ENCODE data around the gene THOC6. TPM values are rescaled to one million over a fixed set of nuclear protein-coding genes. Genes with fewer than 3 reads are reported as not detected.

The THOC6 gene
- total and polyA plus RNA-seq, 3 experiments from 2014 or later = 46.2 to 59.4 (median 56.8) TPM

- Mint-ChIP-seq H3K4me3 (peak within 1 kb of the TSS; percentile 69 to 90 (median 81)), H3K36me3 (no peaks in the 10 kb centered on the region), H3K27ac (peak within 1 kb of the TSS in 7 of 8 donors; percentile 25 to 87 (median 63)), H3K4me1 (peaks cover 4 to 18% (median 12%) of the 10 kb centered on the region in 3 donors), H3K9me3 (no peaks in the 10 kb centered on the region), H3K27me3 (peaks cover 2 to 5% of the 10 kb centered on the region in 2 donors)
- ChIA-PET POLR2A (interaction anchor here (0.6 to 2.1 kb wide), 7 partner anchors 20 to 1278 kb away, joined by 3 to 6 read pairs (median 4); partner anchors contain the start of genes FLYWCH1 and FLYWCH2), CTCF (interaction anchor here (0.7 to 1.5 kb wide), 8 partner anchors 10 to 149 kb away, joined by 3 to 5 read pairs (median 4); partner anchors contain the start of gene PAQR4)
- peak within 1 kb of the TSS; percentile 81 for H3K27ac ChIP-seq (ENCODE audit: low read depth, low read length)
- H3K4me3 ChIP-seq (ENCODE audit: low read length) = peak within 1 kb of the TSS; percentile 82
- H3K4me1 ChIP-seq (ENCODE audit: insufficient read depth, low read length) = peaks cover 8% of the 10 kb centered on the region
- H3K27me3 ChIP-seq (ENCODE audit: insufficient read depth, low read length, poor library complexity, severe bottlenecking) = no peaks in the 10 kb centered on the region
- peak; percentile 92 to 95 (median 95) for DNase-seq
- no peaks in the 10 kb centered on the region for H3K36me3 ChIP-seq (ENCODE audit: insufficient read depth, low read length)
- H3K9me3 ChIP-seq (ENCODE audit: low read length) = no peaks in the 10 kb centered on the region
Measured at GRCh38 chr16:2980227-2981176, 43.3 kb upstream of the THOC6 start, which contains the start of gene PKMYT1. TSS of gene PKMYT1 (minus strand) at chr16:2980446. CDS start at chr16:2979657, 789 bp downstream.

GRCh38 chr16:2981177-2981898 lies 42.5 kb upstream of the THOC6 start:
- H3K4me1 Mint-ChIP-seq = peaks cover 4 to 18% (median 12%) of the 10 kb centered on the region in 3 donors
- H3K36me3 ChIP-seq (ENCODE audit: insufficient read depth, low read length) = no peaks in the 10 kb centered on the region
- peak overlapping the region in 7 of 8 donors; percentile 10 to 96 (median 84) for H3K27ac Mint-ChIP-seq
- CTCF ChIA-PET = interaction anchor here (0.7 to 1.5 kb wide), 8 partner anchors 11 to 148 kb away, joined by 3 to 5 read pairs (median 4); partner anchors contain the start of gene PAQR4
- H3K9me3 Mint-ChIP-seq = no peaks in the 10 kb centered on the region
- H3K4me3 ChIP-seq (ENCODE audit: low read length) = peak overlapping the region; percentile 82
- peak overlapping the region; percentile 81 for H3K27ac ChIP-seq (ENCODE audit: low read depth, low read length)
- H3K9me3 ChIP-seq (ENCODE audit: low read length) = no peaks in the 10 kb centered on the region
- H3K27me3 ChIP-seq (ENCODE audit: insufficient read depth, low read length, poor library complexity, severe bottlenecking) = no peaks in the 10 kb centered on the region
- peaks cover 8% of the 10 kb centered on the region for H3K4me1 ChIP-seq (ENCODE audit: insufficient read depth, low read length)
- POLR2A ChIA-PET = interaction anchor here (0.6 to 2.1 kb wide), 3 partner anchors 19 to 100 kb away, joined by 3 to 5 read pairs (median 3); partner anchors contain the start of gene FLYWCH1
- peak overlapping the region; percentile 61 to 90 (median 81) for H3K4me3 Mint-ChIP-seq
- no peaks in the 10 kb centered on the region for H3K36me3 Mint-ChIP-seq
- no peak for DNase-seq
- peaks cover 2 to 5% of the 10 kb centered on the region in 2 donors for H3K27me3 Mint-ChIP-seq

GRCh38 chr16:2981899-2982250 lies 42.0 kb upstream of the THOC6 start:
- Mint-ChIP-seq H3K27me3 (peaks cover 3 to 4% of the 10 kb centered on the region in 2 donors), H3K4me1 (peaks cover 4 to 18% (median 12%) of the 10 kb centered on the region in 3 donors), H3K27ac (peak overlapping the region in 6 of 8 donors; percentile 10 to 96 (median 80)), H3K36me3 (no peaks in the 10 kb centered on the region), H3K9me3 (no peaks in the 10 kb centered on the region), H3K4me3 (peak overlapping the region; percentile 61 to 84 (median 77))
- Histone ChIP-seq H3K4me1 (ENCODE audit: insufficient read depth, low read length) (peaks cover 8% of the 10 kb centered on the region), H3K36me3 (ENCODE audit: insufficient read depth, low read length) (no peaks in the 10 kb centered on the region), H3K27me3 (ENCODE audit: insufficient read depth, low read length, poor library complexity, severe bottlenecking) (no peaks in the 10 kb centered on the region), H3K27ac (ENCODE audit: low read depth, low read length) (peak overlapping the region; percentile 81), H3K9me3 (ENCODE audit: low read length) (no peaks in the 10 kb centered on the region), H3K4me3 (ENCODE audit: low read length) (no peak overlapping the region)
- POLR2A ChIA-PET = interaction anchor here (2.1 kb wide), 1 partner anchor 70 kb away, joined by 5 read pairs; the partner anchor contains the start of gene FLYWCH1
- DNase-seq = no peak
- CTCF ChIA-PET = interaction anchor here (0.9 to 1.5 kb wide), 3 partner anchors 13 to 26 kb away, joined by 3 to 5 read pairs (median 4); partner anchors contain the start of gene PAQR4

GRCh38 chr16:2982402-2982801 lies 41.4 kb upstream of the THOC6 start:
- H3K36me3 Mint-ChIP-seq = no peaks in the 10 kb centered on the region
- DNase-seq = no peak
- peaks cover 0 to 3% of the 10 kb centered on the region in 2 donors for H3K27me3 Mint-ChIP-seq
- Histone ChIP-seq H3K9me3 (ENCODE audit: low read length) (no peaks in the 10 kb centered on the region), H3K4me1 (ENCODE audit: insufficient read depth, low read length) (peaks cover 8% of the 10 kb centered on the region), H3K4me3 (ENCODE audit: low read length) (no peak overlapping the region), H3K27ac (ENCODE audit: low read depth, low read length) (no peak overlapping the region), H3K36me3 (ENCODE audit: insufficient read depth, low read length) (no peaks in the 10 kb centered on the region), H3K27me3 (ENCODE audit: insufficient read depth, low read length, poor library complexity, severe bottlenecking) (no peaks in the 10 kb centered on the region)
- H3K9me3 Mint-ChIP-seq = no peaks in the 10 kb centered on the region
- peak overlapping the region in 1 of 8 donors; percentile 25 for H3K27ac Mint-ChIP-seq
- H3K4me3 Mint-ChIP-seq = peak overlapping the region in 3 of 7 donors; percentile 77 to 84 (median 77)
- CTCF ChIA-PET = interaction anchor here (0.9 to 1.5 kb wide), 6 partner anchors 10 to 25 kb away, joined by 3 to 5 read pairs (median 4); no protein-coding TSS in a partner anchor
- POLR2A ChIA-PET = no interaction called here
- peaks cover 4 to 18% (median 12%) of the 10 kb centered on the region in 3 donors for H3K4me1 Mint-ChIP-seq

- Histone ChIP-seq H3K27me3 (ENCODE audit: insufficient read depth, low read length, poor library complexity, severe bottlenecking) (no peaks in the 10 kb centered on the region), H3K36me3 (ENCODE audit: insufficient read depth, low read length) (no peaks in the 10 kb centered on the region), H3K4me3 (ENCODE audit: low read length) (no peak overlapping the region), H3K27ac (ENCODE audit: low read depth, low read length) (no peak overlapping the region), H3K4me1 (ENCODE audit: insufficient read depth, low read length) (peaks cover 8% of the 10 kb centered on the region), H3K9me3 (ENCODE audit: low read length) (no peaks in the 10 kb centered on the region)
- Mint-ChIP-seq H3K4me1 (peaks cover 4 to 18% (median 12%) of the 10 kb centered on the region in 3 donors), H3K27ac (no peak overlapping the region), H3K27me3 (peaks cover 0 to 3% of the 10 kb centered on the region in 2 donors), H3K9me3 (no peaks in the 10 kb centered on the region), H3K36me3 (no peaks in the 10 kb centered on the region), H3K4me3 (peak overlapping the region in 3 of 7 donors; percentile 19 to 48 (median 29))
- ChIA-PET POLR2A (no interaction called here), CTCF (interaction anchor here (0.8 to 1.2 kb wide), 5 partner anchors 16 to 39 kb away, joined by 3 to 7 read pairs (median 3); no protein-coding TSS in a partner anchor)
- peak; percentile 28 to 71 (median 63) for DNase-seq
Measured at GRCh38 chr16:2983706-2984136, 40.1 kb upstream of the THOC6 start.

GRCh38 chr16:2985462-2985861 lies 38.4 kb upstream of the THOC6 start:
- no peak for DNase-seq
- Histone ChIP-seq H3K4me3 (ENCODE audit: low read length) (no peak overlapping the region), H3K27me3 (ENCODE audit: insufficient read depth, low read length, poor library complexity, severe bottlenecking) (no peaks in the 10 kb centered on the region), H3K9me3 (ENCODE audit: low read length) (no peaks in the 10 kb centered on the region), H3K4me1 (ENCODE audit: insufficient read depth, low read length) (no peaks in the 10 kb centered on the region), H3K27ac (ENCODE audit: low read depth, low read length) (no peak overlapping the region), H3K36me3 (ENCODE audit: insufficient read depth, low read length) (no peaks in the 10 kb centered on the region)
- H3K27ac Mint-ChIP-seq = no peak overlapping the region
- peaks cover 4 to 15% (median 12%) of the 10 kb centered on the region in 3 donors for H3K4me1 Mint-ChIP-seq
- ChIA-PET CTCF (interaction anchor here (1.2 to 1.3 kb wide), 2 partner anchors 11 to 18 kb away, joined by 3 read pairs; no protein-coding TSS in a partner anchor), POLR2A (no interaction called here)
- H3K9me3 Mint-ChIP-seq = no peaks in the 10 kb centered on the region
- H3K36me3 Mint-ChIP-seq = no peaks in the 10 kb centered on the region
- peaks cover 1 to 3% of the 10 kb centered on the region in 2 donors for H3K27me3 Mint-ChIP-seq
- H3K4me3 Mint-ChIP-seq = no peak overlapping the region

GRCh38 chr16:2985893-2986355 lies 37.9 kb upstream of the THOC6 start:
- Mint-ChIP-seq H3K27ac (no peak overlapping the region), H3K27me3 (peaks cover 3 to 4% of the 10 kb centered on the region in 2 donors), H3K4me3 (no peak overlapping the region), H3K4me1 (peaks cover 4 to 13% (median 9%) of the 10 kb centered on the region in 3 donors), H3K9me3 (no peaks in the 10 kb centered on the region), H3K36me3 (no peaks in the 10 kb centered on the region)
- H3K27ac ChIP-seq (ENCODE audit: low read depth, low read length) = no peak overlapping the region
- no peak for DNase-seq
- no peaks in the 10 kb centered on the region for H3K9me3 ChIP-seq (ENCODE audit: low read length)
- H3K36me3 ChIP-seq (ENCODE audit: insufficient read depth, low read length) = no peaks in the 10 kb centered on the region
- ChIA-PET POLR2A (no interaction called here), CTCF (no interaction called here)
- no peaks in the 10 kb centered on the region for H3K27me3 ChIP-seq (ENCODE audit: insufficient read depth, low read length, poor library complexity, severe bottlenecking)
- H3K4me1 ChIP-seq (ENCODE audit: insufficient read depth, low read length) = no peaks in the 10 kb centered on the region
- H3K4me3 ChIP-seq (ENCODE audit: low read length) = no peak overlapping the region

Measured in CD8-positive, alpha-beta memory T cell (primary cell).